Endothelial cell of umbilical vein (primary cell): ENCODE measurements around the gene ATP6V0D1.

Experiments used
- EZH2 ChIP-seq: IDR thresholded peaks from 2 replicates; pipeline ENCODE4 v1.6.1; 2012; ENCODE audit warnings: borderline replicate concordance, low read depth, mild to moderate bottlenecking, moderate library complexity, low read length, inconsistent platforms; ENCODE audit not compliant: severe bottlenecking
- POLR2A ChIP-seq: IDR thresholded peaks from 2 replicates; pipeline ENCODE4 v1.6.1; 2012; ENCODE audit warnings: low read depth, mild to moderate bottlenecking, control low read depth, low read length
- POLR2AphosphoS5 ChIP-seq: IDR thresholded peaks from 2 replicates; pipeline ENCODE4 v1.6.1; 2012; ENCODE audit warnings: low read depth, mild to moderate bottlenecking, control low read depth, low read length, moderate library complexity; ENCODE audit not compliant: insufficient read depth

GRCh38 chr16:67390816-67391423, 90.0 kb downstream of the ATP6V0D1 start:
- TF ChIP-seq EZH2 (no peak), POLR2AphosphoS5 (no peak), POLR2A (no peak)
